Measurements from ENCODE around the gene ZNF582. TPM values are rescaled to one million over a fixed set of nuclear protein-coding genes. Genes with fewer than 3 reads are reported as not detected.

Gene ZNF582
- total RNA-seq (10 to 100 TPM; 11.3 to 12.0 TPM), polyA plus RNA-seq (ENCODE audit: insufficient read depth, low read depth, low replicate concordance) (7.2 TPM)
- long read RNA-seq, donor 1, transcript ZNF582-202 (5 exons, 2,053 nt) = major isoform, 7 of 56 reads
- long read RNA-seq, donor 1, partial matches to known transcripts = 46 of 56 reads
- long read RNA-seq, donor 1, other reads (novel, unspliced or antisense) = 0 of 56 reads
- long read RNA-seq, donor 2, partial matches to known transcripts = 0 of 1 reads
- long read RNA-seq, donor 2, other reads (novel, unspliced or antisense) = 0 of 1 reads

DNA sequence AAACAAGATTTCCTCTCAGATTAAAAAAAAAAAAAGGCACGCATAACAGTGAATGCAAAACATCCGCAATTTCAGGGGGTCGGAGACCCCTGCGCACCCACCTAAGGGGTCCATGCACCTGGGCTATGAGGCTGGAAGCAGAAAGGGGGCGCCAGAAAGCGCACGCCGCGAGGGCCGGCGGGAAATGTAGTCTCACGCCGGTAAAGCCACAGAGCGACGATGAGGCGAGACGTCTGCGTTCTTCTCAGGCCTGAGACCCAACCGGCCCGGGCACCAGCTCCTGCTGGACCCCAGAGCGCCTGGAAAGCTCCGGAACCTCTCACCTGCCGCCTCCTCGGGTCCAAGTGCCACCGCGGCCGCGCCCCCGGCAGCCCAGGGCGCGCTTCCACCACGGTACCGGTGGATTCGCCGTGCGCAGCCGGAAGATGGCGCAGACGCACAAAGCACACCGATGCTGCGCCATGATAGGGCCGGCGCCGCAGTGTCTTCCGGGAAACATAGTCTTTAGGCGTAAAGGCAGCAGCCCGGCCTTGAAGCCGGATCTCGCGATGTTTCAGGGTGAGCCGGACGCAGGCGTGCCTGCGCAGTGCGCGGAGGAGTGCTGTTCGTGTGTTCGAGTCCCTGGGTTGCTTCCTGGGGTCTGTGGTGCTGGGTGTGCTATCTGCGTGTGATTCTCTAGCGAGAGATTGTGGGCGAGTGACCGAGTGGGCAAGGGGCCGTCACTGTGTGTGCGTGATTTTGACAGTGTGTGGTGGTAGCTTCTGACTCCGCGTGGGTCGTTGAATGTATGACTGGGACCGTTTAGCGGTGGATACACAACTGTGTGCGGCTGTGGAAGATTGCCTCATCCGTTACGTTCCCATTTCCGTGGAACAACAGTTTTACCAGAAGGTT, at the start of gene ZNF582:
TSS of gene ZNF582 (minus strand) at position 416 of the 894 bp plus-strand sequence. CDS start 1,782 bp downstream, outside the sequence.
- no peaks in the 10 kb centered on the region for H3K9me3 ChIP-seq
- intact Hi-C loops (cut with DNase I; ENCODE audit: low total_unique reads) = no loop called here
- H3K4me3 ChIP-seq = peak within 1 kb of the TSS; percentile 77 to 84
- DNase-seq = peak; percentile 99
- H3K27me3 ChIP-seq = no peaks in the 10 kb centered on the region
- no peaks in the 10 kb centered on the region for H3K4me1 ChIP-seq
- 1 to 2% methylated on average over 24 to 68 of the region's 73 CpGs for WGBS, 2 donors
- peak within 1 kb of the TSS; percentile 89 to 94 for H3K27ac ChIP-seq
- no peaks in the 10 kb centered on the region for H3K36me3 ChIP-seq (ENCODE audit: low read depth, missing control alignments)
- peak; percentile 57 to 75 (median 70) for TF ChIP-seq CTCF (IDR thresholded peaks at IDR 0.05)
- TF ChIP-seq POLR2A (IDR thresholded peaks at IDR 0.05) = no peak

DNA sequence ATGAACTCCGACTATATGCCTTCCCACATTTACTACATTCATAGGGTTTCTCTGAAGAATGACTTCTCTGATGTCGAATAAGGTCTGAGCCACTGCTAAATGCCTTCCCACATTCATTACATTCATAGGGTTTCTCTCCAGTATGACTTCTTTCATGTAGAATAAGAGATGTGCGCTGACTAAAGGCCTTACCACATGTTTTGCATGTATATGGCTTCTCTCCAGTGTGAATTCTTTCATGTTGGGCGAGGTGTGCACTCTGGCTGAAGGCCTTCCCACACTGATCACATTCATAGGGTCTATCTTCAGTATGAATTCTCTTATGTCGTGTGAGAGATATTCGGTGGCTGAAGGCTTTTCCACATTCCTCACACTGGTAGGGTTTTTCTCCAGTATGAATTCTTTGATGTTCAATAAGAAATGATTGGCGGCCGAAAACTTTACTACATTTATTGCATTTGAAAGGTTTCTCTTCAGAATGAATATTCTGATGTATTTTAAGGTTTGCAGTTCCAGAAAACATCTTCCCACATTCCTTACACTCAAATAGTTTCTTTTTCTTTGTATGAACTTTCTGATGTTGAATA, 48.0 kb upstream of the ZNF582 start:
- DNase-seq = no peak
- peaks cover 3% of the 10 kb centered on the region for H3K9me3 ChIP-seq
- intact Hi-C loops (cut with DNase I; ENCODE audit: low total_unique reads) = no loop called here
- H3K4me1 ChIP-seq = no peaks in the 10 kb centered on the region
- 94 to 97% methylated on average over 8 of the region's 8 CpGs for WGBS, 2 donors
- no peaks in the 10 kb centered on the region for H3K36me3 ChIP-seq (ENCODE audit: low read depth, missing control alignments)
- TF ChIP-seq CTCF (IDR thresholded peaks at IDR 0.05) = no peak
- no peak for TF ChIP-seq POLR2A (IDR thresholded peaks at IDR 0.05)
- no peaks in the 10 kb centered on the region for H3K27me3 ChIP-seq
- H3K27ac ChIP-seq = no peak overlapping the region
- H3K4me3 ChIP-seq = no peak overlapping the region

DNA sequence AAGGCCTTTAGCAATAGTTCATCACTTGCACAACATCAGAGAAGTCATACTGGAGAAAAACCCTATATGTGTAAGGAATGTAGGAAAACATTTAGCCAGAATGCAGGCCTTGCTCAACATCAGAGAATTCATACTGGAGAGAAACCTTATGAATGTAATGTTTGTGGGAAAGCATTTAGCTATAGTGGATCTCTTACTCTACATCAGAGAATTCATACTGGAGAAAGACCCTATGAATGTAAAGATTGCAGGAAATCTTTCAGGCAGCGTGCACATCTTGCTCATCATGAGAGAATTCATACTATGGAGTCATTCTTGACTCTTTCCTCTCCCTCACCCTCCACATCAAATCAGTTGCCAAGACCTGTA, 30.6 kb upstream of the ZNF582 start:
- Histone ChIP-seq H3K4me1 (no peaks in the 10 kb centered on the region), H3K27ac (no peak overlapping the region), H3K36me3 (ENCODE audit: low read depth, missing control alignments) (peaks cover 7% of the 10 kb centered on the region), H3K27me3 (no peaks in the 10 kb centered on the region), H3K9me3 (peaks cover 10% of the 10 kb centered on the region), H3K4me3 (no peak overlapping the region)
- WGBS, 2 donors = 94 to 95% methylated on average over 1 of the region's 1 CpG
- DNase-seq = no peak
- intact Hi-C loops (cut with DNase I; ENCODE audit: low total_unique reads) = no loop called here
- no peak for TF ChIP-seq CTCF (IDR thresholded peaks at IDR 0.05)
- TF ChIP-seq POLR2A (IDR thresholded peaks at IDR 0.05) = no peak

- DNase-seq = no peak
- intact Hi-C loops (cut with DNase I; ENCODE audit: low total_unique reads) = no loop called here
- Histone ChIP-seq H3K4me3 (no peak overlapping the region), H3K27me3 (no peaks in the 10 kb centered on the region), H3K36me3 (ENCODE audit: low read depth, missing control alignments) (peaks cover 7% of the 10 kb centered on the region), H3K9me3 (peaks cover 10% of the 10 kb centered on the region), H3K27ac (no peak overlapping the region), H3K4me1 (no peaks in the 10 kb centered on the region)
- no peak for TF ChIP-seq CTCF (IDR thresholded peaks at IDR 0.05)
- no peak for TF ChIP-seq POLR2A (IDR thresholded peaks at IDR 0.05)
- WGBS, 2 donors = 94% methylated on average over 5 of the region's 5 CpGs
Observed at GRCh38 chr19:56423276-56423984, 30.1 kb upstream of the ZNF582 start.

All from testis (tissue), 5 donors.